ENCODE data around the gene HTR4.

DNA sequence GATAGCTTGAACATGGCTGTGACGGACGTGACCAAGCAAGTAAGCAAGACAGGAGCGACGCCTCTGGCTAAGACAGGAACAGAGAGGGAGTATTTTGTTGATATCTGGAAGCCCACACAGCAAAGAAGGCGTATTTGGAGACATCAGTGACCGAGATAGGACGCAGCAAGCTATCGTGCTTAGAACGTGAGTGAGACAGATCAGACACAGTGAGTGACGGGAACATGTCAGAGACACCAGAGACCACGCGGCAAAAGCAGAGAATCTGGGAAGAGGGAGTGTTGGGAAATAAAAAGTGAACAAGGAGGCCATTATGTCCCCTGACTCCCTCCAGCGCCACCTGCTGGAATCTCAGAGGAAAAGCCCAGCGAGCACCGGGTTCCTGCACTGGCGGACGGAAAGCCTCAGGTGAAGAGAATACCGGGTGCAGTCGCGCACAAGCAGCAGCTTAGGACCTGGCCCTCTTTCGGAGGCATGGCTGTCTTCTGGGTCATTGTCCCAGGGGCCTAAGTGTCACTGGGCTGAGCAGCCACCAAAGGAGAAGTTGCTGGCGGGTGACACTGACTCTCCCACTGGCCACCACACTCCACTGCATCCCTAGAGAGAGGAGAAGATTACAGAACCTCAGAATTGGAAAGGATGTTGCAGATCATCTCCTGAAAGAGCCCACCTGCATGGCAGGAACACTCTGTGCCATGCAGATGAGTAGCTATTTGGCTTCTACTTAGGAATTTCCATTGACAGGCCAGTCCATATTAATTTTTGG is 171.4 kb downstream of the HTR4 start:
- TF ChIP-seq ZNF274 (IDR thresholded peaks at IDR 0.05; ENCODE audit: low read depth, low read length) (no peak), YY1 (IDR thresholded peaks at IDR 0.05; ENCODE audit: insufficient read depth, insufficient read length) (no peak), SUZ12 (IDR thresholded peaks at IDR 0.05; ENCODE audit: extremely low read depth, insufficient read depth, insufficient read length) (no peak)
